ENCODE data around the gene DIDO1. TPM values are rescaled to one million over a fixed set of nuclear protein-coding genes. Genes with fewer than 3 reads are reported as not detected.

Gene DIDO1
- total RNA-seq, 1 experiment from 2014 or later = 77.1 TPM

DNA sequence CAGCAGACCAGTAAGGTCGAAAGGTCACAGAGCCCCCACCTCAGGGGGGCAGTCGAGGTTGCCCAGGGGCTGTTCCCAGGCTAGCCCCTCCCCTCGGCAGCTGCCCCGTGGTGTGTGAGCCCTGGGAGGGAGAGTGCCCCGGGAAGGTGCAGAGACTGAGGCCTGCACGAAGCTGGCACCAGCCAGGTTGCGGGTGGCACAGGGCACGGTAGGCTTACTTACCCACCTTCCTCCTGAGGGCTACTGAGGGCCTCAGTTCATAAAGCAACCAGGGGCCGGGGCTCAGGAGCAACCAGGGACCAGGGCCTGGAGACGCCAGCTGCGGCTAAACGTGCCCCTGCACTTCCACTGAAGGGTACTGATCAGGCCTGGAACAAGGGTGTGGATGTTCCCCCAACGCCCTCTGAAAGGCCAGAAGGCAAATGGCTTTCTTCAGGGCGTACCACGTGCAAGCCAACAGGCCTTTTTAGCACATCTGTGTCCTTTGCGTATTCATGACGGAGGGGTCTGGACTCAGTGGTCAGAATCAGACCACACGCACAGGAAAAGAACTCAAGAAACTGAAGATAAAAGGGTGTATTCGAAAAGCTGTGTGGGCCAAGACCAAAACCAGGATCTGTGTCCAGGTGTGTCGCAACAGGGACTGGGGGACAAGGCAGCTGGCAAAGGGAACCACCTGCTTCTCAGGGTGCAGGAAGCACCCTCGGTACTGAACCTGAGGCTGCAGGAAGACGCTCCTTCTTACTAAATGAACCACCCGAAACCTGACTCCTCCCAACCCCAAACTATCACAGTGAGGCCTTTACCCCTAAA lies 40.2 kb downstream of the DIDO1 start:
- TF ChIP-seq, protein P1, sequence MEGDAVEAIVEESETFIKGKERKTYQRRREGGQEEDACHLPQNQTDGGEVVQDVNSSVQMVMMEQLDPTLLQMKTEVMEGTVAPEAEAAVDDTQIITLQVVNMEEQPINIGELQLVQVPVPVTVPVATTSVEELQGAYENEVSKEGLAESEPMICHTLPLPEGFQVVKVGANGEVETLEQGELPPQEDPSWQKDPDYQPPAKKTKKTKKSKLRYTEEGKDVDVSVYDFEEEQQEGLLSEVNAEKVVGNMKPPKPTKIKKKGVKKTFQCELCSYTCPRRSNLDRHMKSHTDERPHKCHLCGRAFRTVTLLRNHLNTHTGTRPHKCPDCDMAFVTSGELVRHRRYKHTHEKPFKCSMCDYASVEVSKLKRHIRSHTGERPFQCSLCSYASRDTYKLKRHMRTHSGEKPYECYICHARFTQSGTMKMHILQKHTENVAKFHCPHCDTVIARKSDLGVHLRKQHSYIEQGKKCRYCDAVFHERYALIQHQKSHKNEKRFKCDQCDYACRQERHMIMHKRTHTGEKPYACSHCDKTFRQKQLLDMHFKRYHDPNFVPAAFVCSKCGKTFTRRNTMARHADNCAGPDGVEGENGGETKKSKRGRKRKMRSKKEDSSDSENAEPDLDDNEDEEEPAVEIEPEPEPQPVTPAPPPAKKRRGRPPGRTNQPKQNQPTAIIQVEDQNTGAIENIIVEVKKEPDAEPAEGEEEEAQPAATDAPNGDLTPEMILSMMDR (IDR thresholded peaks at IDR 0.05; ENCODE audit: unreplicated experiment) = no peak
- peak overlapping the region; percentile 16 for H3K27ac Mint-ChIP-seq (ENCODE audit: unreplicated experiment)

DNA sequence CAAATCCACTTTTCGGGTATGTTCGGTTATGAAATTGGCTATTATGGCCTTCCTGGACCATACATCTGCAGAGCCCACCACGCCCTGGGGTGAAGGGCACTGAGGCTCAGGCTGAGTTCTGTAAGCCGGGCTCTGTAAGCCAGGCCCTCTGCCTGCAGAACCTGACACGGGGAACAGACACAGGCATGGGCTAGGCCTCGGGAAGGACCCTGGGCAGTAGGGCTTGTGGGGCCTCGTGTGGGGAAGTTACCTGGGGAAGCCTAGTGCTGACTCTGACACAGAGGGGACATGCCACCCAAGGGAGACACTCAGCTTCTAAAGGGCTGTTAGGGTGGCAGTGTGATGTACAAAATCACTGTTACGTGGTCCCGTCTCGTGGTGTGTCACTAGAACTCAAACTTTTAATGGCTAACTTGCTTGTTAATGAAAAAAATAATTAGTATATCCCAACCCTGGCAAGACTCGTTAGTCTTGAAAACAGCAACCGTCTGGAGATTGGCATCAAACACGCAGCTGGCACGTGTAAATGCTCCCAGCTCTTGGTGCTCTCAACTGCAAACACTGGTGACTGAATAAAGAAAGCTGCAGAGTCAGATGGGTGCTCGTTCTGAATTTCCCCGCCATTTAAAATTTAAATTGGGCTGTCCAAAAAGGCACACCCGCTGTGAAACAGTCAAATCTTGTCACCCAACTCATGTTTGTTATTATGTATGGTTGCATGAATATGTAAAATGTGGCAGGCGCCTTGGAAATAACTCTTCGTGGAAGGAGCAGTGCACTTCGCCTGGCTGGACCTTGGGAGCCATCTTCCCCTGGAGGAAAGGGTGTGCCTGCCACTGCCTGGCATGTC lies 41.0 kb downstream of the DIDO1 start:
- no peaks in the 10 kb centered on the region for H3K9me3 Mint-ChIP-seq (ENCODE audit: low read depth, unreplicated experiment)
- peaks cover 60% of the 10 kb centered on the region for H3K36me3 Mint-ChIP-seq (ENCODE audit: insufficient read depth, unreplicated experiment)
- H3K4me3 Mint-ChIP-seq (ENCODE audit: low read depth, unreplicated experiment) = no peak overlapping the region
- H3K27ac Mint-ChIP-seq (ENCODE audit: unreplicated experiment) = no peak overlapping the region
- CTCF ChIA-PET = no interaction called here
- H3K27me3 Mint-ChIP-seq (ENCODE audit: unreplicated experiment) = no peaks in the 10 kb centered on the region
- intact Hi-C loops (cut with micrococcal nuclease; ENCODE audit: unreplicated experiment) = no loop called here
- TF ChIP-seq, protein P1 (IDR thresholded peaks at IDR 0.05; ENCODE audit: unreplicated experiment) = no peak
- H3K4me1 Mint-ChIP-seq (ENCODE audit: low read depth, unreplicated experiment) = no peaks in the 10 kb centered on the region
- BruUV-seq (replicated peaks) = no TSS peak
- DNase-seq = no peak

More for the DNA sequence above, 40.2 kb downstream of the DIDO1 start:
- no TSS peak for BruUV-seq (replicated peaks)
- CTCF ChIA-PET = no interaction called here
- no peaks in the 10 kb centered on the region for H3K9me3 Mint-ChIP-seq (ENCODE audit: low read depth, unreplicated experiment)
- intact Hi-C loops (cut with micrococcal nuclease; ENCODE audit: unreplicated experiment) = no loop called here
- no peak overlapping the region for H3K4me3 Mint-ChIP-seq (ENCODE audit: low read depth, unreplicated experiment)
- H3K27me3 Mint-ChIP-seq (ENCODE audit: unreplicated experiment) = no peaks in the 10 kb centered on the region
- H3K4me1 Mint-ChIP-seq (ENCODE audit: low read depth, unreplicated experiment) = no peaks in the 10 kb centered on the region
- H3K36me3 Mint-ChIP-seq (ENCODE audit: insufficient read depth, unreplicated experiment) = peaks cover 64% of the 10 kb centered on the region
- DNase-seq = no peak

DNA sequence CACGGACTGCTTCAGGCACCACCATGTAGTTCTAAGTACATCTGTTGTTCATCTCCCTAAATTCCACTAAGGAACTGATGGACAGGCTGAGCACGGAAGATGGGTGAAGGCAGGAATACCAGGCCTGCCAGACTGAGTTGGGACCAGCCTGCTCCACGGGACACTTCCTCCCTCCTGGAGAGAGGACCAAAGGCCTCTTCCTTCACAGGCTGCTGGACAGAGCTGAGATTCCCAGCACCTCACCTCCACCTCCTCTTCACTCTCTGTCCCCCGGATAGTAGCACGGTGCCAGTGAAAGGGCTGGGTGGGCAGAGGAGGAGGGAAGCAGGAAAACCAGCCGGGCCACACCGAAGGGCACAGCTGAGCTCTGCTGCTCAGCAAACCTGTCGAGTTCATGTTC lies 41.7 kb downstream of the DIDO1 start:
- DNase-seq = no peak
- Mint-ChIP-seq H3K9me3 (ENCODE audit: low read depth, unreplicated experiment) (no peaks in the 10 kb centered on the region), H3K4me1 (ENCODE audit: low read depth, unreplicated experiment) (no peaks in the 10 kb centered on the region), H3K27ac (ENCODE audit: unreplicated experiment) (no peak overlapping the region), H3K4me3 (ENCODE audit: low read depth, unreplicated experiment) (no peak overlapping the region), H3K27me3 (ENCODE audit: unreplicated experiment) (no peaks in the 10 kb centered on the region), H3K36me3 (ENCODE audit: insufficient read depth, unreplicated experiment) (peaks cover 64% of the 10 kb centered on the region)
- BruUV-seq (replicated peaks) = no TSS peak
- TF ChIP-seq, protein P1 (IDR thresholded peaks at IDR 0.05; ENCODE audit: unreplicated experiment) = no peak
- CTCF ChIA-PET = no interaction called here
- intact Hi-C loops (cut with micrococcal nuclease; ENCODE audit: unreplicated experiment) = no loop called here

DNA sequence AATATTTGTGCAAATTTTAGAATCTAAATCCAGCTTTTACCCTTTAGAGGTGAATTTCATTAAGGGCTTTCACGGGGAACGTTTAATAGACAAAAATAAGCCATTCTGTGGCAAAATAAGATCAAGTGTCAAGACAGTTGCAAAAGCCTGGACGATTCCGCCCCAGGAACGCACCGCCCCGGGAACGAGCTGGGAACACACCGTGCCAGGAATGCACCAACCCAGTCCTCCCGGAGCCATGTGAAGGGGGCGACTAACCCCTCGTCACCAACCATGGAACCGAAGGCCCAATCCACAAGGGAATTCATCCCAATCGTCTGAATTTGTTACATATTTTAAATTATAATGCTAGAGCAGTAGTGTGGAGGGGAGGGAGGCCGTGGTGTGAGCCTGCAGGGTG lies 43.9 kb downstream of the DIDO1 start:
- H3K36me3 Mint-ChIP-seq (ENCODE audit: insufficient read depth, unreplicated experiment) = peaks cover 55% of the 10 kb centered on the region
- CTCF ChIA-PET = interaction anchor here (0.6 to 0.7 kb wide), 2 partner anchors 59 to 990 kb away, joined by 7 to 9 read pairs; no protein-coding TSS in a partner anchor
- TF ChIP-seq, protein P1 (IDR thresholded peaks at IDR 0.05; ENCODE audit: unreplicated experiment) = no peak
- H3K27me3 Mint-ChIP-seq (ENCODE audit: unreplicated experiment) = no peaks in the 10 kb centered on the region
- H3K27ac Mint-ChIP-seq (ENCODE audit: unreplicated experiment) = no peak overlapping the region
- H3K4me3 Mint-ChIP-seq (ENCODE audit: low read depth, unreplicated experiment) = no peak overlapping the region
- DNase-seq = no peak
- H3K4me1 Mint-ChIP-seq (ENCODE audit: low read depth, unreplicated experiment) = no peaks in the 10 kb centered on the region
- intact Hi-C loops (cut with micrococcal nuclease; ENCODE audit: unreplicated experiment) = no loop called here
- no peaks in the 10 kb centered on the region for H3K9me3 Mint-ChIP-seq (ENCODE audit: low read depth, unreplicated experiment)
- BruUV-seq (replicated peaks) = no TSS peak

All from Calu3 (cell line).